ENCODE data around the gene ATOSA. TPM values are rescaled to one million over a fixed set of nuclear protein-coding genes. Genes with fewer than 3 reads are reported as not detected.

The ATOSA gene
- total RNA-seq (ENCODE audit: low replicate concordance): 12.3 and 18.5 TPM in 2 replicates

GRCh38 chr15:52679232-52680040, at the start of gene ATOSA:
Gene ATOSA, minus strand, starts transcription at chr15:52679388. Its CDS starts 1,367 bp downstream, at chr15:52678021.

Other genes with a start within 250 kb of the ATOSA start
- 22.8 and 24.5 TPM in 2 replicates for gene MYO5A, start 150.5 kb downstream of the ATOSA start, total RNA-seq (ENCODE audit: low replicate concordance)
- 43.6 and 56.2 TPM in 2 replicates for gene ARPP19, start 110.4 kb downstream of the ATOSA start, total RNA-seq (ENCODE audit: low replicate concordance)
- gene ONECUT1, start 110.9 kb upstream of the ATOSA start, total RNA-seq (ENCODE audit: low replicate concordance): not detected in 2 replicates

Data from smooth muscle cell of the coronary artery (primary cell).